Erythroblast (primary cell): ENCODE results near the gene CDKL2.
"Not testable (repeated sequence)": the region's sequence is repeated elsewhere in the genome, so short reads cannot be mapped to it uniquely, and the experiment has no call there.

ENCODE experiments used
- DNase-seq, 2 experiments: peaks; one replicate each; lab custom pipeline; 2025; lab: John Stamatoyannopoulos, UW
- GATA1 ChIP-seq: IDR thresholded peaks from 2 replicates; pipeline ENCODE4 v1.6.1; 2011; ENCODE audit warnings: low read depth, mild to moderate bottlenecking, control low read depth, low read length, moderate library complexity
- POLR2A ChIP-seq: IDR thresholded peaks from 2 replicates; pipeline ENCODE4 v1.6.1; 2011; ENCODE audit warnings: mild to moderate bottlenecking, low read length

The CDKL2 gene

DNA sequence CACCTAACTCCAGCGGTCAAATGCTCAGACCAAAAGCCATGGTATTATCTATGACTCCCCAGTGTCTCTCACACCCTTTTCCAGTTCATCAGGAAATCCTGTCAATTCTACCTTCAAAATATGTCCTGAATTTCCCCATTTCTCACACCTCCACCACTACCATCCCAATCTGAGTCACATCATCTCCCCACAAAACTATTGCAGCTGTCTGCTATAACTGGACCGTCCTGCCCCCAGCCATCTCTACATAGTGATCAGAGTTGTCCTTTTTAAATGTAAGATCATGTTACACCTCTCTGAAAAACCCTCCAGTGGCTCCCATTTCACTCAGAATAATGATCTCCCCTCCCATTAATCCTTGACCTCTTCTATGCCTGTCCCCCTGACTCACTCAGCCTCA lies 81.3 kb downstream of the CDKL2 start:
- no peak for TF ChIP-seq GATA1
- no peak for TF ChIP-seq POLR2A
- DNase-seq, result no peak

DNA sequence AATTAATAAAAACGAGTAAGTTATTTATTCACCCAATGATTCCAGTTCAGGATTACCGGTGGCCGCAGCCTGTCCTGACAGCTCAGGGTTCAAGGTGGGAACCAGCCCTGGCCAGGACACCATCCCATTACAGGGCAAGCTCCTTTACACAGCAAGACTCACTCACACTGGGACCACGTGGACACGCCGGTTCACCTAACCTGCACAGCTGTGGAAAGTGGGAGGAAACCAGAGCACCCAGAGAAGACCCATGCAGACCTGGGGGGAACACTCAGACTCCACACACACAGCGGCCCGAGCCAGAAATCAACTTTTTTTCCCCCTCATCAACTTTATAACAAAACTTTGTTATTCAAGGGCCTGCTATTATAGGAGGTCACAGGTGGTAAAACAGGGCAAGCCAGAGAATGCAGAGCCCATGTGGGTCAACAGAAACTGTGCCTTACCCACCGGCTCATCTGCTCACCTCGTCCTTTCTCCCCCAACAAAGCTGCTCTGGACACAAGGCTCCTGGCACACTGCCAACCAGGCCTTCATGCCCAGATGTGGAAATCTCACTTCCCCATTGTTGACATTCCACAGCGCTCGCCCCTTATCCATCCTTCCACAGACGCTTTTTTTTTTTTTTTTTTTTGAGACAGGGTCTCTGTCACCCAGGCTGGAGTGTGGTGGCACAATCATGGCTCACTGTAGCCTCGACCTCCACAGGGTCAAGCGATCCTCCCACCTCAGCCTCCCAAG lies 82.5 kb downstream of the CDKL2 start:
- TF ChIP-seq GATA1, result no peak
- TF ChIP-seq POLR2A, result no peak
- peak in 1 of 2 experiments; percentile 2 for DNase-seq

DNA sequence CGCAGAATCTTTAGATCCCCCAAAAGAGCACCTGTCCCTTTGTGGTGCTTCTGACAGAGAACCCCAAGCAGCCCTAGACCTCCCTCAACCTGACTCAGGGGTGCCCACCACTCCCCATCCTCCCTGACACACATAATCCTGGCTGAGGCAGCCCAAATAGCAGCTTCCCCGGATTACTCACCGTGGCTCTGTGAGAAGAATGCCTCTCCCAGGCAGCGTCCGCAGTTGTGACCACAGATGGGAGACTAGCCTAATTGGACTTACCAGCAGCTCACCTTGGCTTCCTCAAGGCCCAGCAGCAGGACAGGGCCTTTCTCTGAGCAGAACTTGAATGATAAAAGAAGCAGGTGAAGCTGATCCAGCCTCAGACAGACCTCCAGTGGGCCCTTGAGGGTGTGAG lies 84.8 kb downstream of the CDKL2 start:
- no peak for DNase-seq
- TF ChIP-seq GATA1, result no peak
- TF ChIP-seq POLR2A, result no peak

DNA sequence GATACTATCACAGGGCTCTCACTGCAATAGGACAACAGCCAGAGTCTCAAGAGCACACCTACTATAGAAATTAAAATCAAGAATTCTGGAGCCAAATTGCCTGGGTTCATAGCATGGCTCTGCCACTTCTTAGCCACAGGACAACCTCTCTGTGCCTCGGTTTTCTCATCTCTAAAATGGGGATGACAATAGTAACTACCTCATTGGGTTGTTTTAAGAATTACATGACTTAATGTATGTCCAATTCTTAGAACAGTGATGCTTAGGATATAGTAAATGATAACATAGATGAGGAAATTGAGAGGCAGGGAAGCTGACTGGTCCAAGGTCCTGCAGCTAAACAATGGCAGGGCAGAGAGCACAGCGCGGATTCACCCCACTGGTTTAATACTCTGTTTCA lies 85.5 kb downstream of the CDKL2 start:
- TF ChIP-seq POLR2A (no peak), GATA1 (no peak)
- DNase-seq, result no peak

DNA sequence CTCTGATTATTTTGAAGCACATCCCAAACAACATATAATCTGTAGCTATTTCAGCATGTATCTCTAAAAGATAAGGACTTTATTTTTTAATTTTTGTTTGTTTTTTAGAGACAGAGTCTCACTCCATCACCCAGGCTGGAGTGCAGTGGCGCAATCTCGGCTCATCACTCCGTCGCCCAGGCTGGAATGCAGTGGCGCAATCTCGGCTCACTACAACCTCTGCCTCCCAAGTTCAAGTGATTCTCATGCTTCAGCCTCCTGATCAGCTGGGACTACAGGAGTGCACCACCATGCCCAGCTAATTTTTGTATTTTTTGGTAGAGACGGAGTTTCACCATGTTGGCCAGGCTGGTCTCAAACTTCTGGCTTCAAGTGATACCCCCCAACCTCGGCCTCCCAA lies 86.1 kb downstream of the CDKL2 start:
- DNase-seq, result not testable (repeated sequence)

DNA sequence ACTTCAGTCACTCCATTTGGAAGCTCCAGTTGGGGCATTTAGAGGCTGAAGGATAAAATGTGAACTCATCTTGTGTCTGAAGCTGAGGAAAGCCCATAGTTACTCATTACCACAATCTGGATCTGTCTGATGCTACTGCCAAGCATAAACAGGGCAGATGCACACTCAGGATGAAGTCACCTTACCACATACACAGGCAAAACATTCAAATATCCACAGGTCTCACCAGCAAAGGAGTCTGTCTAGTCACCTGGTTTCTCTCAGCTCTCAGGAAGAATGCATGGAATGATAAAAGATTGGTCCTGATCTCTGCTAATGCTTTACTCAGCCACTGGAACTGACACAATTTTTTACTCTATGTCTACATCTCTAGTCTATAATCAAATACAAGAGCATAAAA lies 87.5 kb downstream of the CDKL2 start:
- TF ChIP-seq POLR2A (no peak), GATA1 (no peak)
- no peak for DNase-seq

DNA sequence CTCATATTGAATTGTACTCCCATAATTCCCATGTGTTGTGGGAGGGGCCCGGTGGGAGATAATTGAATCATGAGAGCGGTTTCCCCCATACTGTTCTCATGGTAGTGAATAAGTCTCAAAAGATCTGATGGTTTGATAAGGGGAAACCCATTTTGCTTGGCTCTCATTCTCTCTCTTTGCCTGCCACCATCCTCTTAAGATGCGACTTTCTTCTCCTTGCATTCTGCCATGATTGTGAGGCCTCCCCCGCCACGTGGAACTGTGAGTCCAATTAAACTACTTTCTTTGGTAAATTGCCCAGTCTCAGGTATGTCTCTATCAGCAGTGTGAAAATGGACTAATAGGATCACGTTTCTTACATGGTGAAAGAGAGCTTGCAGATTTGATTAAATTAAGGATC lies 93.0 kb downstream of the CDKL2 start:
- not testable (repeated sequence) for DNase-seq

DNA sequence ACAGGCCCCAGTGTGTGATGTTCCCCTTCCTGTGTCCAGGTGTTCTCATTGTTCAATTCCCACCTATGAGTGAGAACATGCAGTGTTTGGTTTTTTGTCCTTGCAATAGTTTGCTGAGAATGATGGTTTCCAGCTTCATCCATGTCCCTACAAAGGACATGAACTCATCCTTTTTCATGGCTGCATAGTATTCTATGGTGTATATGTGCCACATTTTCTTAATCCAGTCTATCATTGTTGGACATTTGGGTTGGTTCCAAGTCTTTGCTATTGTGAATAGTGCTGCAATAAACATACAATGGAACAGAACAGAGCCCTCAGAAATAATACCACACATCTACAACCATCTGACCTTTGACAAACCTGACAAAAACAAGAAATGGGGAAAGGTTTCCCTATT lies 96.4 kb downstream of the CDKL2 start:
- not testable (repeated sequence) for DNase-seq

DNA sequence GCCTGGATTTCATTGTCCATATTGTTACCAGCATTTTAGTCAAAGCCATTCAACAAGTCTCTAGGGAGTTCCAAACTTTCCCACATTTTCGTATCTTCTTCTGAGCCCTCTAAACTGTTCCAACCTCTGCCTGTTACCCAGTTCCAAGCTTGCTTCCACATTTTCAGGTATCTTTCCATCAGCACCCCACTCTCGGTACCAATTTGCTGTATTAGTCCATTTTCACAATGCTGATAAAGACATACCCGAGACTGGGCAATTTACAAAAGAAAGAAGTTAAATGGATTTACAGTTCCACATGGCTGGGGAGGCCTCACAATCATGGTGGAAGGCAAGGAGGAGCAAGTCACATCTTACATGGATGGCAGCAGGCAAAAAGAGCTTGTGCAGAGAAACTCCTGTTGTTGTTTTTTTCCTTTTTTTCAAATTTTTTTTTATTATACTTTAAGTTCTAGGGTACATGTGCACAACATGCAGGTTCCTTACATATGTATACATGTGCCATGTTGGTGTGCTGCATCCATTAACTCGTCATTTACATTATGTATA lies 96.9 kb downstream of the CDKL2 start:
- DNase-seq, result not testable (repeated sequence)

DNA sequence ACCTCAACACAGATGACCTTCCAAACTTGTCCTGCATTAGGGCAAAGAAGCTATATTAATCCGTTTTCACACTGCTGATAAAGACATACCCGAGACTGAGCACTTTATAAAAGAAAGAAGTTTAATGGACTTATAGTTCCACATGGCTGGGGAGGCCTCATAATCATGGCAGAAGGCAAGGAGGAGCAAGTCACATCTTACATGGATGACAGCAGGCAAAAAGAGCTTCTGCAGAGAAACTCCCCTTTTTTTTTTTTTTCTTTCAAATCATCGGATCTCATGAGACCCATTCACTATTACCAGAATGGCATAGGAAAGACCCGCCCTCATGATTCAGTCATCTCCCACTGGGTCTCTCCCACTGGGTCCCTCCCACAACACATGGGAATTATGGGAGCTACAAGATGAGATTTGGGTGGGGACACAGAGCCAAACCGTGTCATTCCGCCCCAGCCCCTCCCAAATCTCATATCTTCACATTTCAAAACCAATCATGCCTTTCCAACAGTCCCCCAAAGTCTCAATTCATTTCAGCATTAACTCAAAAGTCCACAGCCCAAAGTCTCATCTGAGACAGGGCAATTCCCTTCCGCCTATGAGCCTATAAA lies 98.7 kb downstream of the CDKL2 start:
- not testable (repeated sequence) for DNase-seq

DNA sequence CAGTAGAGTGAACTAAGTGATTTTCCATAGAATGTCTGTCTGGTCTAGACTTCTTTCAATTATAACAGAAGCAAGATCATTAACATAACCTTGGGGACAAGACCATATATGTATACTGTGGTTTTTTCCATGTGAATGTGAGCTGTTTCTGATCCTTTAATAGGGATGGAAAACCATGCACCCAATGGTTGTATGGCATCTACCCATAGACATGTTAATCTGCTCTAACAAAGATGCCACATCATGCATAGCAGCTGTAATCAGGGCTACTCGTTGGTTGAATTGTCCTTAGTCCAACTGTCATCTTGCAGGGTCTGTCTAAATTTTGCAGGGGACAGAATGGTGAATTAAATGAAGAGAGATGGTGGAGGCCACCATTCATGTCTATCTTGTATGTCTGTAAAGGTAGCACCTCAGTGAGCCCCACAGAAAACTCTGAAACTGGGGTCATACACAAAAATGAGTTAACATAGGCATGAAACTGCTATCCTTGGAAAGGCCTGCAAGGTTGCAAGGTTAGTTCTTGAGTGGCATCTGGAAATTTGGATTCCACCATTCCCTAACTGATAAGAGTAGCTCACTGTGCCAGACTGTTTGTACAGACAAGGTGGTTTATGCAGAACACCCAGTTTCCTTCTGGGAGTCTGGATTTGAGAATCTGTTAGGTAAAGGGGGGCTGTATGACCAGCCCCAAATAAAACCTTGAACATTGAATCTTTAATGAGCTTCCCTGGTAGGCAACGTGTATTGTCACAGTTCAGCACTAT lies 99.6 kb downstream of the CDKL2 start:
- DNase-seq, result no peak
- TF ChIP-seq GATA1 (no peak), POLR2A (no peak)
